OCI-LY7 (cell line): Measurements from ENCODE around the gene SLC39A7. TPM values are rescaled to one million over a fixed set of nuclear protein-coding genes. Genes with fewer than 3 reads are reported as not detected.

Source experiments
- BruUV-seq: library from RNA; stranded (reverse); fragments of 400-500 nt; replicated peaks from 2 replicates; lab custom pipeline; 2021; lab: Mats Ljungman, UMichigan
- CTCF ChIA-PET: fragments of 300-600 bp; sonication (Branson Sonifier 250); formaldehyde crosslinking; loops from one replicate; lab custom pipeline; 2022; ENCODE audit warnings: antibody characterized with exemption; ENCODE audit not compliant: unreplicated experiment; lab: Charles Lee
- POLR2A ChIA-PET: fragments of 300-600 bp; sonication (Branson Sonifier 250); formaldehyde crosslinking; loops from one replicate; lab custom pipeline; 2022; ENCODE audit warnings: antibody characterized with exemption; lab: Charles Lee
- DNase-seq: peaks from one replicate; pipeline ENCODE4 v3.0.0-alpha.2; 2015; ENCODE audit warnings: low spot score
- H2AFZ ChIP-seq: fragments of 200-600 bp; sonication (generic), shearing (Covaris generic); 2 replicates; pipeline ENCODE4 v1.6.1; 2014; ENCODE audit warnings: mild to moderate bottlenecking, antibody characterized with exemption, low read length, moderate library complexity
- H3K27ac ChIP-seq: fragments of 200-600 bp; sonication (generic); 2 replicates; pipeline ENCODE4 v1.5.1; 2014; ENCODE audit warnings: mixed run types, low read depth, mild to moderate bottlenecking, moderate library complexity, low read length, inconsistent platforms; ENCODE audit not compliant: poor library complexity, severe bottlenecking
- H3K36me3 ChIP-seq: fragments of 200-600 bp; sonication (generic); 2 replicates; pipeline ENCODE4 v1.6.1; 2014; ENCODE audit warnings: mild to moderate bottlenecking, antibody characterized with exemption, low read length, moderate library complexity, mixed read lengths; ENCODE audit not compliant: insufficient read depth
- H3K4me1 ChIP-seq: fragments of 200-600 bp; sonication (generic); 2 replicates; pipeline ENCODE4 v1.5.1; 2014; ENCODE audit warnings: mild to moderate bottlenecking, low read length; ENCODE audit not compliant: insufficient read depth, poor library complexity, severe bottlenecking
- H3K4me2 ChIP-seq: fragments of 200-600 bp; sonication (generic); 2 replicates; pipeline ENCODE4 v1.6.1; 2014; ENCODE audit warnings: mild to moderate bottlenecking, low read length
- H3K4me3 ChIP-seq: fragments of 200-600 bp; sonication (generic); 2 replicates; pipeline ENCODE4 v1.5.1; 2014; ENCODE audit warnings: mild to moderate bottlenecking, low read depth, low read length; ENCODE audit not compliant: poor library complexity, severe bottlenecking
- H3K79me2 ChIP-seq: fragments of 200-600 bp; sonication (generic); 2 replicates; pipeline ENCODE4 v1.6.1; 2016; ENCODE audit warnings: low read depth, mild to moderate bottlenecking, low read length, moderate library complexity, mixed read lengths; ENCODE audit not compliant: insufficient read depth
- H3K9me2 ChIP-seq: fragments of 200-600 bp; sonication (generic); 2 replicates; pipeline ENCODE4 v1.6.1; 2016; ENCODE audit warnings: mild to moderate bottlenecking, low read length, mixed read lengths; ENCODE audit not compliant: insufficient read depth
- H3K9me3 ChIP-seq: fragments of 200-600 bp; sonication (generic); 2 replicates; pipeline ENCODE4 v1.6.1; 2014; ENCODE audit warnings: mild to moderate bottlenecking, mixed run types, low read length, mixed read lengths
- H4K20me1 ChIP-seq: fragments of 200-600 bp; sonication (generic); 2 replicates; pipeline ENCODE4 v1.6.1; 2014; ENCODE audit warnings: mild to moderate bottlenecking, antibody characterized with exemption, low read length, moderate library complexity, mixed read lengths; ENCODE audit not compliant: insufficient read depth
- CTCF ChIP-seq: fragments of 200-600 bp; sonication (generic); conservative IDR thresholded peaks from 2 replicates; pipeline ENCODE4 v1.5.1; 2014; ENCODE audit warnings: mild to moderate bottlenecking, antibody characterized with exemption, low read length, moderate library complexity, mixed read lengths
- EZH2phosphoT487 ChIP-seq: fragments of 200-600 bp; sonication (generic); IDR thresholded peaks from 2 replicates; pipeline ENCODE4 v1.6.1; 2018; ENCODE audit warnings: low read depth, borderline replicate concordance, mild to moderate bottlenecking, mixed run types, antibody characterized with exemption, low read length, moderate library complexity, mixed read lengths
- intact Hi-C: fragments of 100-400 bp; cut with micrococcal nuclease; formaldehyde crosslinking; loops from one replicate; pipeline ENCODE4 v1.10.0; 2022; ENCODE audit not compliant: unreplicated experiment
- total RNA-seq, 2 experiments: library from RNA; depleted of rRNA in 1 of 2; stranded (reverse); fragments of >200 nt in 1 of 2; shearing (Covaris generic) in 1 of 2; gene quantifications; 2 replicates each; pipeline ENCODE4 v1.2.3, GENCODE V29; 2014 to 2022

Gene SLC39A7
- total RNA-seq, 2 experiments from 2014 or later, result 22.9 to 53.2 TPM

GRCh38 chr6:33161354-33162331, 39.0 kb upstream of the SLC39A7 start:
- peak; percentile 93 for TF ChIP-seq CTCF
- no peak for TF ChIP-seq EZH2phosphoT487
- ChIA-PET CTCF (no interaction called here), POLR2A (interaction anchor here (0.7 kb wide), 1 partner anchor 74 kb away, joined by 4 read pairs; no protein-coding TSS in a partner anchor)
- Histone ChIP-seq H3K9me2 (no peaks in the 10 kb centered on the region), H4K20me1 (no peaks in the 10 kb centered on the region), H3K27ac (no peak overlapping the region), H3K36me3 (no peaks in the 10 kb centered on the region), H2AFZ (peak overlapping the region; percentile 80), H3K9me3 (no peaks in the 10 kb centered on the region), H3K4me3 (peak overlapping the region; percentile 53), H3K79me2 (no peaks in the 10 kb centered on the region), H3K4me2 (peak overlapping the region; percentile 68), H3K4me1 (peaks cover 7% of the 10 kb centered on the region)
- no TSS peak for BruUV-seq
- peak; percentile 71 for DNase-seq
- intact Hi-C loops, result loop anchor here (1.0 to 2.0 kb wide), 2 partner anchors 35 to 87 kb away; no protein-coding TSS in a partner anchor

- ChIA-PET CTCF (no interaction called here), POLR2A (interaction anchor here (0.7 kb wide), 1 partner anchor 70 kb away, joined by 4 read pairs; no protein-coding TSS in a partner anchor)
- no peak for DNase-seq
- BruUV-seq, result no TSS peak
- Histone ChIP-seq H3K4me1 (peaks cover 7% of the 10 kb centered on the region), H3K9me2 (no peaks in the 10 kb centered on the region), H3K4me3 (no peak overlapping the region), H2AFZ (no peak overlapping the region), H4K20me1 (no peaks in the 10 kb centered on the region), H3K4me2 (no peak overlapping the region), H3K9me3 (no peaks in the 10 kb centered on the region), H3K27ac (no peak overlapping the region), H3K36me3 (no peaks in the 10 kb centered on the region), H3K79me2 (no peaks in the 10 kb centered on the region)
- no peak for TF ChIP-seq EZH2phosphoT487
- TF ChIP-seq CTCF, result no peak
- intact Hi-C loops, result no loop called here
These were observed 37.1 kb upstream of the SLC39A7 start for GRCh38 chr6:33163540-33163939.
